Stimulated activated CD8-positive, alpha-beta memory T cell treated with anti-CD3 and anti-CD28 coated beads, Interleukin-15, amount 100 ng/mL, for 48 hours (primary cell): Measurements from ENCODE around the gene ELK4.

Source experiments
- DNase-seq, 2 donors: peaks; one replicate each; pipeline ENCODE4 v3.0.0-alpha.2; 2020; ENCODE audit warnings: low read depth in 2 of 2

ELK4 gene, protein sequence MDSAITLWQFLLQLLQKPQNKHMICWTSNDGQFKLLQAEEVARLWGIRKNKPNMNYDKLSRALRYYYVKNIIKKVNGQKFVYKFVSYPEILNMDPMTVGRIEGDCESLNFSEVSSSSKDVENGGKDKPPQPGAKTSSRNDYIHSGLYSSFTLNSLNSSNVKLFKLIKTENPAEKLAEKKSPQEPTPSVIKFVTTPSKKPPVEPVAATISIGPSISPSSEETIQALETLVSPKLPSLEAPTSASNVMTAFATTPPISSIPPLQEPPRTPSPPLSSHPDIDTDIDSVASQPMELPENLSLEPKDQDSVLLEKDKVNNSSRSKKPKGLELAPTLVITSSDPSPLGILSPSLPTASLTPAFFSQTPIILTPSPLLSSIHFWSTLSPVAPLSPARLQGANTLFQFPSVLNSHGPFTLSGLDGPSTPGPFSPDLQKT

DNA sequence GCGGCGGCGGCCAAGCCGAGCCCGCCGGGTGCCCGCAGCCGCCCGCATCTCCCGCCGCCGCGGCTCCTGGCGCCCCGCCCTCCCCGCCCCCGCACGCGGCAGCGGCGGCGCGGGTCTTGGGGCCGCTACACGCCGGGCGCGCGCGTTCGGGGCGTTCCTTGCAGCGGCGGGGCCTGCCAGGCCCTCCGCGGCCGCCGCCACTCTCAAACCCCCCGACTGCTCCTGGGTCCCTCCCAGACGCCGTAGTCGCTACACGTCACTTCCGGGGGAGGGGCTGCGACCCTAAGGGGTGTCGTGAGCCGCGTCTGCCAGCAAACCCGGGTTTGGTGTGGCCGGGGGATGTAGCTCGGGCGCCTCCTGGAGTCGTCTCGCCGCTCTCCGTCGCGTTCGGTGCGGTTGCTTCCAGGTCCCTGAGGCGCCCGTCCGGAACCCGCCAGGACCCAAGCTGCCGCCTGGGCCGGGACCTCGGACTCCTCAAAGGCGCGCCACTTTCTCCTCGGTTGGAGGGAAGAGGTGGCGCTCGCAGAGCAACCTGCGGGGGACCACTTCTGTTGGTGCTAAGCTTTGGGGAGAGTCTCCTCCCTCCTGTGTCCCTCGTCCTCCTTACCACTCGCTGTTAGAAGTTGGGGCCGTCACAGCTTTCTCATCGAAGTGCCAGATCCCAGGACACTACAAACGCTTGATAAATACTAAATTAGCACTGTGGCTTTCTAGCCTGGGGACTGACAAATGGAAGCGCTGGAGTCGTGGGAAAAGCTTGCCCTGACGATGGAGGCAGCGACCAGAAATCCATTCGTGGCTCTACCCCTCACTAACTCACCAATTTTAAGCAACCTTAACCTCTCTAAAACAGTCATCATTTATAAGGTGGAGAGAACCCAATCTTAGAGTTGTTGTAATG, at the start of gene ELK4:
ELK4 (minus strand) TSS at position 244 of the 901 bp plus-strand sequence. CDS start 8,129 bp downstream, outside the sequence.
- peak; percentile 99 for DNase-seq

DNA sequence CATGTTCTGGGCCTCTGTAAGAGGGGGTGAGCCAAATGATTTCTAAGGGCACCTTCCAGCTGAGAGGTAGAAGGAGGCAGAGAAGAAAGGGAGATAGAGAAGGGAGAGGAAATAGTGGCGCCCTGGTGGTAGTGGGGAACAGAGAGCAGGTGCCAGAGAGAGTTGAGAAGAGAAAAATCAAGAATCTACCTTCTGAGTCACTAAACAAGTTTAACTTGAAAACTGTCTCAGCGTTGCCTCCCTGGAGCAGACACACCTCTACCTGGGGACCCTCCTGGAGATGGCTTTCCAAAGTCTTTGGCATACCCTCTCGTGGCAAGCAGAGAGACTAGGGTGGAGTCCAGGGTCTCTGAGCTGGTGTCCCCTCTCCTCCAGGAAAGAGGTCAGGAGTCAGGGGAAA, 49.6 kb upstream of the ELK4 start:
- DNase-seq: no peak

DNA sequence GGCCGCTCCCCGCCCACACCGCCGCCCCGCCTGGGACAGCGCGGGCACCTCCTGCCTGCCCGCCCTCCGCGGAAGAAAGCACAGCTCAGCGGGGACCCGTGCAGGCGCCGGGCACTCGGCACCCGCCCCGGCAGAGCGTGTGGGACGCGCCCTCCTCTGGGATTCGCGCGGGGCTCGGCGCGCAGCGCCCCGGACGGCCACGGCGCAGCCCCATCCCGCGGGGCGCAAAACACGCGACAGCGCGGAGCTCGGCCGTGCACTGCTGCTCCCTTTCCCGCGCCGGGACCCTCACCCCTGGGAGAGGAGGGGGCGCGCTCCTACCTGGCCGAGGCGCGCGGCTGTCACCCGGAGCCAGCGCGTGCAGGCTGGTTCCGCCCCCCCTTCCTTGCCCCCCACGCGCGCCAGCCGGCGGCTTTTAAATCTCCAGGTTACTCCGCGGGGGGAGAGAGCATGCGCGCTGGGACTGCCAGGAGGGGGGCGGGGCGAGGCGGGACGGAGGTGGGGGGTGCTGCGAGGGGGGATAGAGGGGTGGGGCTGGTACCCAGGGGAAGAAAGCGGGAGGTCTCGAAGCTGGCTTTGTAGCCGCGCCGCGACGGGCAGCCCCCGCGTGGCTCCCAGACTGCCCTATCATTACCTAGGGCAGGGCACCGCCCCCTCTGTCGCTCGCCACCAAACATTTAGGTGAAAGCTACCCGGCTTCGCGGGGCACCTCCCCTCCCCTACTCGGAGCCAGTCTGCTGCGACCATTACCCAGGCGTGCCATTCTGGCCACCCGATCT, 48.5 kb upstream of the ELK4 start, which contains the start of gene SLC45A3:
SLC45A3 (minus strand) TSS at position 437 of the 779 bp plus-strand sequence. CDS start 15,853 bp downstream, outside the sequence.
- DNase-seq: peak in 1 of 2 donors; percentile 7

DNA sequence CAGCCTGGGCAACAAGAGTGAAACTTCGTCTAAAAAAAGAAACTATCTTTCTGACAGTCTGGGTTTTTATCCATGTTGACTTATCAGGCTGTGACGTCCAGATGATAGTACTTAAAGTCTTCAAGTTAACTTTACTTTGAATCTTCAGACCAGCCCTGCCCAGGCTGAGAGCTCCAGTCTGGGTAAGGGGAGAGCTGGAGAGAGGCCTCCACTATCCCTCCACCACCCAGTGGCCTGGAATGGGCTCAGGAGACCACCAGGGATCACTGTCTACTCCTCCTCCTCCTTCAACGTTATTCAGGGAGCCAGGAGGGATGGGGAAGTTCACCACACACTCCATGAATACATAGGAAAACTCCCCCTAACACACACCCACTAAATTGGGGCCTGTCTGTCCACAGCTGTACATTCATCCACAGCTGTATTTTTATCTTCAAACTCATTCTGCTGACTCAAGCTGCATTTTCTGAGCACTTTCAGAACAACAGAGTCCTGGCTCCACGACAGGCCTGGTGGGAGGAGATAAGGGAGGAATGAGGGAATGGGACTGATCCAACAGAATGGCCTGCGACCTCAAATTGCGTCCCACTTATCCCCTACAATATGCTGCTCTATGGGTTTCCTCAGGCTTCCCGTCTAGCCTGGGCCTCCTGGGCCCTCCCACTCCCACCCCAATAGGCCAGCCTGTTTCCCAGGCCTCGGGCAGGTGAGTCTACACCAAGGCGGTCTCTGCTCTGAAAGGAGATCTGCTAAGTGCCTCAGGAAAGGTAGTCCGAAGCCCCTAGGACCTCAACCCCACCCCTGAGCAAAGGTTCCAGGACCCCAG, 46.7 kb upstream of the ELK4 start:
- no peak for DNase-seq

DNA sequence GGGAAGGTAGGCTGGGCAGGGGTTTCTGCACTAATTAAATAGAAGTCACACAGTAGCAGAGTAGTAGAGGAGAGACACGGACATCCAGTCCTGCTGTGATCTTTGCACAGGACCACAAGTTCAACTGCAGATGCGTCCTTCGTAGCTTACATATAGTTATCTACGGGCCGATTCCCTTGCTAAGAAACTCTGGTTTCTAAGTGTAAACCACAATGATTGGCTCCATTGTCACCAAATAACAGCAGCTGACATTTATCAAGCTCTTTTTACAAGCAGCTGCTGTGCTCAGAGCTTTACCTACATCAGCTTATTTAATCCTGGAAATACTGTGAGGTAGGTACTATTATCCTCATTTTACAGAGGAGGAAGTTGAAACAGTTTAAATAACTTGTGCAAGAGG, 45.4 kb upstream of the ELK4 start:
- no peak for DNase-seq

DNA sequence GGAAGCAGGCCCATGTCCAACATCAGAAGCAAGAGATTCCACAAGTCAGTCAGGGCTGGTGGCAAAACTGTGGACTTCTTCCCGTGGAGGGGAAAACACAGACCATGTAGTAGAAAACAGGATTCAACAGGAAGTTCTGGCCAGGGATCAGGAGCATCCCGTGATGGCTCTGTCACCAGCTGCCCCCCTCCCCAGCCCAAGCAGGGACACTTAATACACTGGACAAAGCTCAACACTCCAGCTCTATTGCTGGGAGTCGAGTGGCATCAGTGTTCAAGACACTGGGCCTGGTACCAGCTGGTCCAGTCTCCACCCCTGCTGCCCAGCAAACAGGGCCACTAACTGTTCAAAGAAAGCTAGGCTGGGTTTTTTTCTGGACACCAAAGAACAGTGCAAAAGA, 44.8 kb upstream of the ELK4 start:
- DNase-seq: no peak

DNA sequence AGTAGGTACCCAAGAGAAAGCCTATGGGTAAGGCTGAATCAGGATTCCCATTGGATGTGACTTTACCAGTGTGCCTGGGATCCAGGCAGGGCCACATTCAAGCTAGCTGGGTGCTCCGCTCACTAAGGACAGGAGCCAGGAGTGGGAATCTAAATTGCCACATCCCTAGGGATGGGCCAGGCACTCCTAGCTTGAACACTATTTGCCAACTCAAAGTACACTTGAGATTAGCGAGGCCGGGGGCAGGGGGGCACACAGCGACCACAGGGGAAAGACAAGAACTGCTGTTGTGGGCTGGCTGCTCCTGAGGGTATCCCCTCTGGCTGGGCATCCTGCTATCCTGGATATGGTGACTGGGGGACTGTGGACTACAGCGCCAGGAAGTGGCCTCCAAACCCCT, 44.2 kb upstream of the ELK4 start:
- DNase-seq: no peak

DNA sequence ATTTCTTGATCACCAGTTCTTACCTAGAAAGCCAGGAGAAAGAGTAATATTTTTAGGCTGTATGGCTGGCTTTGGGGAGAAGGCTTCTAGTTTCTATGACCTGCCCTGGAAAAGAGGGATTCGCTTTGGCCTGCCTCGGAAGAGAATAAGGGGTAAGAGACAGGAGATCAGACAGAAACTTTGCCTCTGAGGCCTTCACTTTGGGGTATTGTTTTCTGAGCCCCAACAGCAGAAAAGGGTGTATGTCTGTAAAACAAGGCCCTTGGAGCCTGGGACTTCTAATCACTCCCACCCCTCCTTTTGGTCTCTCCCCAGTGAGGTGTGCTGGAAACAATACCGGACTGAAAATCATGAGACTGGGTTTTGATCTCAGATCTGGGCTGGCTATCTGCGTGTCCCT, 43.4 kb upstream of the ELK4 start:
- no peak for DNase-seq

DNA sequence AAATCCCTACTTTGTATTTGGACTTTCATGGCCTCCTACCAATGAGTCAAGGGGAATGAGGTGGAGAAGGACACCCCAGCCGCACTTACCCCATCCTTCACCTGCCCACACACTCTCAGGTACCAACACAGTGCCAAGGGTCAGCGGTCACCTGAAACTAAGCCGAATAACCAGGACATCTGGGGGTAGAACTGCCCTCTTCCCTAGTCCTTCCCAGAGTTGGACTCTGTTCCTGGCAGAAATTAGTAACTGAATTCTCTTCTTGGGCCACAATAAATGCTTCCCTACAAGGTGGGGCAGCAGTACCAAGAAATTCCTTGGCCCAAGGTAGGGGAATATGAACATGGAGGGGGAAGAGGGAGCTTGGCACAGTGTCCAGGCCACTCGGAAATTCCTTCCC, 41.2 kb upstream of the ELK4 start:
- DNase-seq: no peak

DNA sequence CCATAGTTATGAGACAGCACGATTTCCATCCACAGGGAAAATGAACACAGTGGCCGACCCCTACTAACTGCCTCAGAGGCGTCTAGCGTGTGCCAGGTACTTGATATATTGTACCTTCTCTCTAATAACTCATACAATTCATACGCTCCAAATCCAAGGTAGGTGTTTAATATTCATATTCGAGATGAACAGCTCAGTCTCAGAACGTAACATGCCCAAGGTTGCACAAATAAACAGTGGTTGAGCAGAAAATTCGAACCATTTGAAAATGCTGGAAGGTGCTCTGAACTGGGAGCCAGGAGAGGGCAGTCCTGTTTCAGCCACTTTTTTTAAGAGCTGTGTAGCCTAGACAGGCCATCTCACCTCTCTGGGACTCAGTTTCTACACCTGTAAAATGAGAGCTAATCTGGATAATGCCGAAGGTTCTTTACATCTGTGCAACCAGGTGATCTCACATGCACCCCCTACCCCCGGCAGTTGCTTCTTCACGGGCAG, 40.6 kb upstream of the ELK4 start:
- DNase-seq: no peak

DNA sequence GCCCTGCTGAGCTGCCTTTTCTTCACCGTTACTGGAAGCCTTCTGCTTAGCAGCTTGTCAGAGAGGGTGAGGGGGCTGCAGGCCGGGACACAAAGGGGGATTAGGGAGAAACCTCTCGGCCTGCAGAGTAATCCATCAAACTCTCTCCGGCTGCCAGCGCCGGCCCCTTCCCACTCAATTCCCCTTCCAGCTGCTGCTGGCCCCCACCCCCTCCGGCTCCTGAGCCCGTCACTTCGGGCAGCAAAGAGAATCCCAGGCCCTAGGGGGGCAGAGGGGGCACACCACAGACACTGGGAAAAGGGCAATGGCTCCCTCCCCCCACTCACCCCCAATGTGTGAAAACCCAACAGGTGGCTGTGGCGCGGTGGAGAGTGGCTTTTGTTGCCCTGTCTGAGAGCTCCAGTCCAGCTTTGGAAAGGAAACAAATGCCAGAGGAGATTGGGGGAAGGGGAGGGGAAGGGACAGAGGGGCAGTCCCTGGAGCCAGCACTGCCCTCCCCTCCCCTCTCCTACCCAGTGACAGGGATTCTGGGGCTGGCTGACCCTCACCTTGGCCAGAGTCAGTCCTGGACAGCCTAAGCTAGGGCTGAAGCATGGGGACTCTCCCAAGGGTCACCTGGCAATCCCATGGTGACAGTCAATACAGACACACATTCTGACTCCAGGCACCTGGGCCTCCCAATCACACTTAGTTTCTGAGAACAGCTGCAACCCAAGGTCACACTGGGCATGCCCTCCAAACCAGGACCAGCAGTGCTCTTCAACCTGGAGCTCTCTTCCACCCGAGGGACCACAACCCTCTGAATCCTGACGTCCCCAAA, 39.0 kb upstream of the ELK4 start:
- no peak for DNase-seq

DNA sequence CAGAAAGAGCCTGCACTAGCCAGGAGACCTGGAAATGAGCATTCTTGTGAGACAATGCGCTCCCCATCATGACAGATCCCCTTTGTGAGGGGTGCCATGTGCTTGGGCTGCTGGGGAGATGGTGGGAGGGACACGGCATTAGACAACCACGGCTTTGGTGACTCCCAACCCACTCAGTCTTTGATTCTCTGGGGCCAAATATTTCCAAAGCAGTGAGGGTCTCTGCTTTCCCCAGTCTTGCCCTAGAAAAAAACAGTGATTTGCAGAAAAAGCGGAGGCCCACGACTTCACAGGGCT, 38.3 kb upstream of the ELK4 start:
- no peak for DNase-seq

DNA sequence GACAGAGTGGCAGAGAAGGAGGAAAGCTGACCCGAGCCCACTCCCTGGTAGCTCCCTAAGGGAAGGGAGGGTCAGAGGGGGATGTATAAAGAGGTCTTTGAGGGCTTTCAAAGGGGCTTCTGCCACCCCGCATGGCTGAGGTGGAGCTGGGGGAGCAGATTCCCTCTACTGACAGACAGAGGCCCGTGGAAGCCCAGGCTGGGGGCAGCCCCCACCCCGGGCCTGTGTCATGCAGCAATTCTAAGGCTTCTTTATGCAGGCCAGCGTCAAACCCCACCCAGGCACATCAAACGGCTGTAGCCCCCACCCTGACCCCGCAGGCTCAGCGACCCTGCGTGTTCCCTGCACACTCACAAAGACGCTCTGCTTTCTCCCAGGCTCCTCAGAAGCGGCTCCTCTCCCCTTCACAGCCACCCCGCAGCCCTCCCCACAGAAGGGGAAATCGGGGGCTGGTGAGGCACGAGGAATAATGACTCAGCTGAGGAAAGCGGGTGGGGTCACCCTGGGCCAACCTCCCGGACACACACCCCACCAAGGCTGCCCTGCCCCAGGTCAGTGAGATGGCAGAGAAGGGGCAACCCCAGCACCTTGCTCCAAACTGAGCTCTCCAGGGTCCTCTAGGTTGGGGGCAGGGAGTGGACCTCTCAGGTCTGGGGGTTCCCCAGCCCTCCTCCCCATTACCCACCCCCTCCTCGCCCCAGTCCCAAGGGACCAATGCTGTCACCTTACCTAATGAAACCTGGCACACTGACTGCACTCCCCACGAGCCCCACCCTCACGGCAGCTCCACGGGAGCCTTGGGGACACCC, 37.7 kb upstream of the ELK4 start:
- no peak for DNase-seq

DNA sequence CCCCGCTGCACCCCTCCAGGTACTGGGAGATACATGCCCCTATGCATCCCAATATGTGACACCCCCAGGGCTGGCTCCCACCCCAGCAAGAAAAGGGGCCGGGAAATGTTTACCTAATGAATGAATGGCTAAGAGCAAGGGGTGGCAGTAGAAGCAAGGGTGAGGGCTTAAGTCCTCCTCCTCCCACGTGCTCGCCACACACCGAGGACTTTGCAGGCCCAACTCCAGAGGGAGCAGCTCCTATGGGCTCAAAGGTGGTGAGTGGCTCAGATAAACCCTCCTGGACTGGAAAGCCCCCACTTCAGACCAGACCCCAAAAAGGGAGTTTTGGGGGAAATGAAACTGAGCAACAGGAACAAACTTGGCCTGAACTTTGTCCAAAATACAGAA, 37.1 kb upstream of the ELK4 start:
- no peak for DNase-seq

DNA sequence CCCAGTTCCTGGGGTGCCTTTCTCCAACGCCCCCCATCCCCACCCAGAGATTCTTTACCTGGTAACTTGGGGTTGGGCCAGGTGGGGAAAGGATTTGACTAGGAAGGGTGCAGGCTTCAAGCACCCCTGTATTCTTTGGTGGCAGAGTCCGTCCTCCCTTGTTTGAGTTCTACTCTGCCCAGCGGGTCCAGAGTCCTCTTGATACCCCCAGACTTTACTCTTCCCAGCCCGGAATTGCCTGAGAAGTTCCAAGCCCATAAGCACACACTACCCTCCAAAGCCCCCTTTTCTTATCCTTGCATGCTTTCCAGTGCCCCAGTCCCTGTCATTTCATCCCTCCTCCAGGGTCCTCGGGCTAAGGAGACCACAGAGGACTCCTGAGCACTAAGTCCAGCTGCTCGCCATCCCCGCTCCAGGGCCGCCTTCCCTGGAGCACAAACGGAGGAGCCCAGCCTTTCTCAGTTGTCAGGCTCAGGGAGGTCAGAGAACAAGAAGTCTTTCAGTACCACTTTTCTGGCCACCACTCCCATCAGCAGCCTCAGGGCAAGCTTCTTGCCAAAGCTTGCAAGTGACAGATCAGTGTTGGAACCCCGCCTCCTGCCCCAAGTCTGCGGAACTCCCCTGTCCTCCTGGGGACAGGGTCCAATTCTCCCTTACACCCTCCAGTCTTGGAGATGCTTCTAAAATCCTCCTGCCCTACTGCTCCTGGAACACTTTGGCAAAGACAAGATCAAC, 36.3 kb upstream of the ELK4 start:
- no peak for DNase-seq

DNA sequence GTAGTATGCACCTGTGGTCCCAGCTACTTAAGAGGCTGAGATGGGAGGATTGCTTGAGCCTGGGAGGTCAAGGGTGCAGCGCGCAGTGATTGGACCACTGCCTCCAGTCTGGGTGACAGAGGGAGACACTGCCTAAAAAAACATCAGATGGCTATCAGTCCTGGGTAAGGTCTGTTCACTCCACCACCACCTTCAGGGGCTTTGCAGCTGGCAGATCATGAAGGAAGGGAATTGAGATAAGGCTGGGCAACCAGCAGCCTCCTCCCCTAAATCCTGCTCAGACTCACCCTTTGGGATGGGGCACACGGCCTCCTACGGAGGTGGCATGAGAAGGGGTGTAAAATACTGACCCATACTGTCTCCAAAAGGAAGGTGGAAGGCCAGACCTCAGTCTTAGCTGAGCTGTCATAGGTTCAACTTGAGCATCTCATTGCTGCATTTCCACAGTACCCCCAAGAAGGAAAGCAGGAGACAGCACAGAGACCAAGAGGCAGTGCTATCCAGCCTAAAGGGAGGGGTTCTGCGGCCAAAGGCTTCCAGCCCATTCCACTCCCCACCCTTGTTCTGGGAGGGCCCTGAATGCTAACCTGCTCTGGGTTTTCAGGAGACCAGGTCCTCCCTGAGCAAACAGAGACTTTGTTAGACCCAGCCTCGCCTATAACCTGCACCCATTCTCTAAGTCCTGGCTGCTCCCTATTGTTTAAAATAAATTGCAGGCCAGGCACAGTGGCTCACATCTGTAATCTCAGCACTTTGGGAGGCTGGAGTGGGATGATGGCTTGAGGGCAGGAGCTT, 34.8 kb upstream of the ELK4 start:
- no peak for DNase-seq

DNA sequence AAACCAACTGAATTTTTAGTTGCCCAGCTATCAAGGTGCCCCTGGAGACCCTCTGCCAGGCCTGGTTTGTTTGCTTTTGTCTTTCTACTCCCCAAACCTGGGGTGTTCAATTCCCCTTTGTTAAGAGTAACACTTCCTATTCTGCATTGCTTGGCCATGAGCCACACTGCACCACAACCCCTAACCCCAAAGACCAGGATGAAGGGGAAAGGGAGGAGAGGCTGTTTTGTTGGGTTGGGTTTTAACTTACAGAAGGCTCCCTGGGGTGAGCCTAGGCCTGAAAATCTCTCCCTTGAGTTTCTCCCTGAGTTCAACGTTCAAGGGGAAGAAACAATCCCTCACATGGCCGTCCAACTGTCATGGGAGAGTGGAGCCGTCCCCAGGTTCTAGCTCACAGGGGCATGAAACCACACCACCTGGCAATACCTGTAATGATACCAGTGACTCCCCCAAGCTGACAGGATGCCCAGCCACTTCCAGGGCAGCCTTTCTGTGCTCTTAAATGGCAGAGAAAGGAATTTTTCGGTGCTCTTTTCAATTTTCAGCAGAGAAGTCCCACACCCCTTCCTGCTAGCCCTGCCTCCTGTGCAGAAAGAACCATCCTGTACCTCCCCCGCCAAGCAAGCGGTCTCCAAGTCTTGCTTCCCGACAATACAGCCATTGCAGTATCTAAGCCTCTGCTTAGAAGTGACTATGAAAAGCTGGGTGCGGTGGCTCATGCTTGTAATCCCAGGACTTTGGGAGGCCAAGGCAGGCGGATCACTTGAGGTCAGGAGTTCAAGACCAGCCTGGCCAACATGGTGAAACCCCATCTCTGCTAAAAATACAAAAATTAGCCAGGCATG, 33.6 kb upstream of the ELK4 start:
- DNase-seq: no peak
